ENCODE measurements around the gene CLEC4D.

DNA sequence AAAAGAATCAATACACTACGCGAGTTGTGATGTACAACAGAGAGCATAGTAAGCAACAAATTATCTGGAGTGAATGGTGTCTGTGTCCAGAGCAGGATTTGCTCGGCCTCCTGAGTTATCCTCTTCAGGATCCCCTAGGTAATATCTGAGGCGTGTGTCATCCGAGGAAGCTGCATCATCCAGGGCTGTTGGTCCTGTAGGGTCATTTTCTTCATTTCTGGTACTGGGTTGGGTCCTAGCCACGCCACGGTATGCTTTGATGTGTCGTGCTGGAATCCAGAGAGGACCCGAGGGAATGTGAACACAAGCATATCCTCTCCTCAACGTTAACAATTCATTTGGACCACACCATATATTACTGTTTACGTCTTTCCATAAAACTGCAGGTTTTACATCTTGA, 46.4 kb downstream of the CLEC4D start:
- TF ChIP-seq, protein P1, sequence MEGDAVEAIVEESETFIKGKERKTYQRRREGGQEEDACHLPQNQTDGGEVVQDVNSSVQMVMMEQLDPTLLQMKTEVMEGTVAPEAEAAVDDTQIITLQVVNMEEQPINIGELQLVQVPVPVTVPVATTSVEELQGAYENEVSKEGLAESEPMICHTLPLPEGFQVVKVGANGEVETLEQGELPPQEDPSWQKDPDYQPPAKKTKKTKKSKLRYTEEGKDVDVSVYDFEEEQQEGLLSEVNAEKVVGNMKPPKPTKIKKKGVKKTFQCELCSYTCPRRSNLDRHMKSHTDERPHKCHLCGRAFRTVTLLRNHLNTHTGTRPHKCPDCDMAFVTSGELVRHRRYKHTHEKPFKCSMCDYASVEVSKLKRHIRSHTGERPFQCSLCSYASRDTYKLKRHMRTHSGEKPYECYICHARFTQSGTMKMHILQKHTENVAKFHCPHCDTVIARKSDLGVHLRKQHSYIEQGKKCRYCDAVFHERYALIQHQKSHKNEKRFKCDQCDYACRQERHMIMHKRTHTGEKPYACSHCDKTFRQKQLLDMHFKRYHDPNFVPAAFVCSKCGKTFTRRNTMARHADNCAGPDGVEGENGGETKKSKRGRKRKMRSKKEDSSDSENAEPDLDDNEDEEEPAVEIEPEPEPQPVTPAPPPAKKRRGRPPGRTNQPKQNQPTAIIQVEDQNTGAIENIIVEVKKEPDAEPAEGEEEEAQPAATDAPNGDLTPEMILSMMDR (IDR thresholded peaks at IDR 0.05; ENCODE audit: poor library complexity, severe bottlenecking) = no peak
- TF ChIP-seq RAD21 (conservative IDR thresholded peaks at IDR 0.05) = no peak
- no peak for TF ChIP-seq TAF1 (IDR thresholded peaks at IDR 0.05; ENCODE audit: low read depth)
- TF ChIP-seq, protein P2, sequence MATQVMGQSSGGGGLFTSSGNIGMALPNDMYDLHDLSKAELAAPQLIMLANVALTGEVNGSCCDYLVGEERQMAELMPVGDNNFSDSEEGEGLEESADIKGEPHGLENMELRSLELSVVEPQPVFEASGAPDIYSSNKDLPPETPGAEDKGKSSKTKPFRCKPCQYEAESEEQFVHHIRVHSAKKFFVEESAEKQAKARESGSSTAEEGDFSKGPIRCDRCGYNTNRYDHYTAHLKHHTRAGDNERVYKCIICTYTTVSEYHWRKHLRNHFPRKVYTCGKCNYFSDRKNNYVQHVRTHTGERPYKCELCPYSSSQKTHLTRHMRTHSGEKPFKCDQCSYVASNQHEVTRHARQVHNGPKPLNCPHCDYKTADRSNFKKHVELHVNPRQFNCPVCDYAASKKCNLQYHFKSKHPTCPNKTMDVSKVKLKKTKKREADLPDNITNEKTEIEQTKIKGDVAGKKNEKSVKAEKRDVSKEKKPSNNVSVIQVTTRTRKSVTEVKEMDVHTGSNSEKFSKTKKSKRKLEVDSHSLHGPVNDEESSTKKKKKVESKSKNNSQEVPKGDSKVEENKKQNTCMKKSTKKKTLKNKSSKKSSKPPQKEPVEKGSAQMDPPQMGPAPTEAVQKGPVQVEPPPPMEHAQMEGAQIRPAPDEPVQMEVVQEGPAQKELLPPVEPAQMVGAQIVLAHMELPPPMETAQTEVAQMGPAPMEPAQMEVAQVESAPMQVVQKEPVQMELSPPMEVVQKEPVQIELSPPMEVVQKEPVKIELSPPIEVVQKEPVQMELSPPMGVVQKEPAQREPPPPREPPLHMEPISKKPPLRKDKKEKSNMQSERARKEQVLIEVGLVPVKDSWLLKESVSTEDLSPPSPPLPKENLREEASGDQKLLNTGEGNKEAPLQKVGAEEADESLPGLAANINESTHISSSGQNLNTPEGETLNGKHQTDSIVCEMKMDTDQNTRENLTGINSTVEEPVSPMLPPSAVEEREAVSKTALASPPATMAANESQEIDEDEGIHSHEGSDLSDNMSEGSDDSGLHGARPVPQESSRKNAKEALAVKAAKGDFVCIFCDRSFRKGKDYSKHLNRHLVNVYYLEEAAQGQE (IDR thresholded peaks at IDR 0.05; ENCODE audit: borderline replicate concordance) = no peak
- TF ChIP-seq EP300 (conservative IDR thresholded peaks at IDR 0.05; ENCODE audit: poor library complexity, severe bottlenecking) = no peak
